GM10248 (cell line): Measurements from ENCODE around the gene CARMIL1.

Experiments used
- CTCF ChIA-PET: fragments of 300-600 bp; sonication (Branson Sonifier 250); formaldehyde crosslinking; extraction: SDS; loops from one replicate; lab custom pipeline; 2021; ENCODE audit warnings: antibody characterized with exemption; lab: Yijun Ruan, JAX
- POLR2A ChIA-PET: fragments of 350-650 bp; sonication (Branson Sonifier 250); formaldehyde crosslinking; extraction: SDS; loops from one replicate; lab custom pipeline; 2020; ENCODE audit warnings: antibody characterized with exemption; lab: Yijun Ruan, JAX
- DNase-seq: peaks from one replicate; pipeline ENCODE4 v3.0.0; 2012; ENCODE audit errors: extremely low spot score
- CTCF ChIP-seq: IDR thresholded peaks from 2 replicates; pipeline ENCODE4 v1.5.1; 2012; ENCODE audit warnings: mild to moderate bottlenecking, low read depth; ENCODE audit errors: extremely low read depth, missing control alignments, control extremely low read depth

Gene CARMIL1

GRCh38 chr6:25449774-25450173, 170.6 kb downstream of the CARMIL1 start:
- ChIA-PET POLR2A (no interaction called here), CTCF (interaction anchor here (1.1 to 1.4 kb wide), 3 partner anchors 9 to 184 kb away, joined by 3 read pairs; no protein-coding TSS in a partner anchor)
- DNase-seq = no peak
- TF ChIP-seq CTCF = no peak

- CTCF ChIA-PET = interaction anchor here (1.1 to 1.4 kb wide), 2 partner anchors 46 to 185 kb away, joined by 3 read pairs; no protein-coding TSS in a partner anchor
- POLR2A ChIA-PET = no interaction called here
- TF ChIP-seq CTCF = no peak
- no peak for DNase-seq
Measured at GRCh38 chr6:25450469-25451198, 171.5 kb downstream of the CARMIL1 start.

GRCh38 chr6:25452031-25452430, 172.9 kb downstream of the CARMIL1 start:
- no peak for DNase-seq
- no peak for TF ChIP-seq CTCF
- POLR2A ChIA-PET = no interaction called here
- CTCF ChIA-PET = interaction anchor here (1.0 kb wide), 1 partner anchor 38 kb away, joined by 3 read pairs; no protein-coding TSS in a partner anchor

GRCh38 chr6:25453288-25453687, 174.1 kb downstream of the CARMIL1 start:
- DNase-seq = no peak
- ChIA-PET POLR2A (no interaction called here), CTCF (interaction anchor here (1.3 to 1.8 kb wide), 2 partner anchors 18 to 37 kb away, joined by 3 to 5 read pairs; no protein-coding TSS in a partner anchor)
- no peak for TF ChIP-seq CTCF

- TF ChIP-seq CTCF = no peak
- ChIA-PET POLR2A (no interaction called here), CTCF (interaction anchor here (1.3 to 1.8 kb wide), 3 partner anchors 17 to 36 kb away, joined by 3 to 5 read pairs (median 4); no protein-coding TSS in a partner anchor)
- DNase-seq = no peak
Measured at GRCh38 chr6:25454136-25454535, 175.0 kb downstream of the CARMIL1 start.

- CTCF ChIA-PET = interaction anchor here (1.4 to 1.7 kb wide), 4 partner anchors 18 to 87 kb away, joined by 3 to 4 read pairs (median 3); no protein-coding TSS in a partner anchor
- no peak for TF ChIP-seq CTCF
- POLR2A ChIA-PET = no interaction called here
- DNase-seq = no peak
Measured at GRCh38 chr6:25456249-25457040, 177.3 kb downstream of the CARMIL1 start.
